SU-DHL-6 (cell line): Measurements from ENCODE around the gene P2RY13.

ENCODE experiments used
- EZH2phosphoT487 ChIP-seq: fragments of 200-600 bp; sonication (generic), shearing (Covaris generic); conservative IDR thresholded peaks from 2 replicates; pipeline ENCODE4 v1.6.1; 2018; ENCODE audit warnings: mild to moderate bottlenecking, antibody characterized with exemption, low read length, moderate library complexity, mixed read lengths
- TF ChIP-seq, protein P1 (sequence below): fragments of 200-600 bp; sonication (generic); IDR thresholded peaks from one replicate; pipeline ENCODE4 v1.5.1; 2017; ENCODE audit warnings: antibody characterized with exemption, mild to moderate bottlenecking, low read length, moderate library complexity; ENCODE audit not compliant: insufficient read depth, poor library complexity, severe bottlenecking

DNA sequence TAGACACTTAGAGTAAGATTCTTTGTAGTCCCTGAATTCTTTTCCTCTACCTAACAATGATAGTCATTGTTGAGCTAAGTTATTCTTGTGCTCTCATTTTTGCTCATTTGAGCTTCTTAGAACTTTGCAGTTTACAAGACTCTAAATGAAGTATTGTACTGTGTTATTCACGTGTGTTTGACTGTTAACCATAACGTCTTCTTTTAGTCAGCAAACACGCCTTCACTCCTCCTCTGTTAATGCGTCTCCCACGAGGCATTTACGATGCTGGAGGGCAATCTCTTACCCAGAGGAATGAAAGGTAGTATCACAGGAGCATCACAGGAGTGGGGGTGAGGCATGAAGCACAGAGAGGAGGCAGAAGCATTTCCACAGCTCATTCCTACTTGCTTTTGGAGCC lies 36.2 kb downstream of the P2RY13 start:
- TF ChIP-seq, protein P1, sequence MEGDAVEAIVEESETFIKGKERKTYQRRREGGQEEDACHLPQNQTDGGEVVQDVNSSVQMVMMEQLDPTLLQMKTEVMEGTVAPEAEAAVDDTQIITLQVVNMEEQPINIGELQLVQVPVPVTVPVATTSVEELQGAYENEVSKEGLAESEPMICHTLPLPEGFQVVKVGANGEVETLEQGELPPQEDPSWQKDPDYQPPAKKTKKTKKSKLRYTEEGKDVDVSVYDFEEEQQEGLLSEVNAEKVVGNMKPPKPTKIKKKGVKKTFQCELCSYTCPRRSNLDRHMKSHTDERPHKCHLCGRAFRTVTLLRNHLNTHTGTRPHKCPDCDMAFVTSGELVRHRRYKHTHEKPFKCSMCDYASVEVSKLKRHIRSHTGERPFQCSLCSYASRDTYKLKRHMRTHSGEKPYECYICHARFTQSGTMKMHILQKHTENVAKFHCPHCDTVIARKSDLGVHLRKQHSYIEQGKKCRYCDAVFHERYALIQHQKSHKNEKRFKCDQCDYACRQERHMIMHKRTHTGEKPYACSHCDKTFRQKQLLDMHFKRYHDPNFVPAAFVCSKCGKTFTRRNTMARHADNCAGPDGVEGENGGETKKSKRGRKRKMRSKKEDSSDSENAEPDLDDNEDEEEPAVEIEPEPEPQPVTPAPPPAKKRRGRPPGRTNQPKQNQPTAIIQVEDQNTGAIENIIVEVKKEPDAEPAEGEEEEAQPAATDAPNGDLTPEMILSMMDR = no peak
- TF ChIP-seq EZH2phosphoT487 = no peak
